H1 (cell line): Measurements from ENCODE around the gene FMC1. TPM values are rescaled to one million over a fixed set of nuclear protein-coding genes. Genes with fewer than 3 reads are reported as not detected.

Experiments used
- CTCF ChIA-PET: fragments of 300-600 bp; sonication (Branson Sonifier 250); formaldehyde crosslinking; loops from one replicate; lab custom pipeline; 2021; ENCODE audit not compliant: partially characterized antibody; lab: Charles Lee
- POLR2A ChIA-PET: fragments of 300-600 bp; sonication (Branson Sonifier 250); formaldehyde crosslinking; loops from one replicate; lab custom pipeline; 2021; ENCODE audit warnings: inconsistent platforms; ENCODE audit not compliant: partially characterized antibody; lab: Charles Lee
- DNase-seq, 2 experiments: peaks; one replicate each; pipeline versions ENCODE4 v3.0.0 to v3.0.0-alpha.2; 2010 to 2022; ENCODE audit warnings: low spot score in 2 of 2, low read depth in 1 of 2, mixed read lengths in 1 of 2
- FAIRE-seq: peaks from 2 replicates; lab custom pipeline; 2011; peaks lifted over from hg19 to GRCh38; lab: Jason Lieb, UNC
- H2AFZ ChIP-seq: 2 replicates; pipeline ENCODE4 v1.8.1; 2012; ENCODE audit warnings: low read length, inconsistent platforms
- H2AK5ac ChIP-seq: 2 replicates; pipeline ENCODE4 v1.6.1; 2013; ENCODE audit warnings: low read depth, low read length
- H2BK120ac ChIP-seq: replicated peaks from 2 replicates; pipeline ENCODE3; 2013; ENCODE audit warnings: low read depth, low read length, inconsistent platforms
- H2BK12ac ChIP-seq: 2 replicates; pipeline ENCODE4 v1.6.1; 2013; ENCODE audit warnings: low read depth, low read length
- H2BK15ac ChIP-seq: 2 replicates; pipeline ENCODE4 v1.6.1; 2013; ENCODE audit warnings: low read length
- H2BK20ac ChIP-seq: 2 replicates; pipeline ENCODE4 v1.6.1; 2013; ENCODE audit warnings: low read length
- H2BK5ac ChIP-seq: 2 replicates; pipeline ENCODE4 v1.6.1; 2013; ENCODE audit warnings: low read depth, low read length
- H3K14ac ChIP-seq: 2 replicates; pipeline ENCODE4 v1.6.1; 2013; ENCODE audit warnings: inconsistent platforms; ENCODE audit not compliant: insufficient read length
- H3K18ac ChIP-seq: 2 replicates; pipeline ENCODE4 v1.6.1; 2013; ENCODE audit warnings: low read length; ENCODE audit errors: extremely low read depth
- H3K23ac ChIP-seq: 2 replicates; pipeline ENCODE4 v1.6.1; 2013; ENCODE audit warnings: inconsistent platforms; ENCODE audit not compliant: insufficient read length
- H3K23me2 ChIP-seq: 2 replicates; pipeline ENCODE4 v1.6.1; 2013; ENCODE audit warnings: low read depth, low read length
- H3K27ac ChIP-seq: 2 replicates; pipeline ENCODE4 v1.6.1; 2011; ENCODE audit warnings: low read depth, low read length, inconsistent platforms
- H3K27me3 ChIP-seq, 4 experiments: replicated peaks in 1 of 4; 1 replicate in 1 of 4; 2 replicates in 3 of 4; pipeline versions ENCODE4 v1.6.1 to v1.8.1; 2011 to 2013; ENCODE audit warnings: low read length in 3 of 4, mild to moderate bottlenecking in 3 of 4, inconsistent platforms in 2 of 4, mixed read lengths in 2 of 4, moderate library complexity in 1 of 4; ENCODE audit not compliant: control insufficient read depth in 3 of 4, insufficient read depth in 3 of 4; ENCODE audit errors: extremely low read depth in 1 of 4
- H3K36me3 ChIP-seq, 4 experiments: 2 replicates each; pipeline versions ENCODE4 v1.6.1 to v1.8.1; 2011 to 2013; ENCODE audit warnings: mild to moderate bottlenecking in 4 of 4, low read length in 3 of 4, moderate library complexity in 2 of 4, control low read depth in 1 of 4, inconsistent platforms in 1 of 4; ENCODE audit not compliant: insufficient read depth in 4 of 4, control insufficient read depth in 2 of 4
- H3K4ac ChIP-seq: replicated peaks from 2 replicates; pipeline ENCODE3; 2013; ENCODE audit warnings: low read length, low read depth, mixed read lengths, inconsistent platforms; ENCODE audit not compliant: insufficient read length
- H3K4me1 ChIP-seq, 4 experiments: replicated peaks in 1 of 4; 1 replicate in 1 of 4; 2 replicates in 3 of 4; pipeline versions ENCODE4 v1.6.1 to v1.8.1; 2011 to 2013; ENCODE audit warnings: low read length in 3 of 4, inconsistent platforms in 2 of 4, mixed read lengths in 1 of 4; ENCODE audit not compliant: insufficient read depth in 4 of 4, control insufficient read depth in 3 of 4
- H3K4me2 ChIP-seq, 2 experiments: 2 replicates each; pipeline versions ENCODE4 v1.6.1 to v1.8.1; 2011 to 2013; ENCODE audit warnings: low read depth in 2 of 2, low read length in 2 of 2, control low read depth in 1 of 2, inconsistent platforms in 1 of 2, mild to moderate bottlenecking in 1 of 2; ENCODE audit not compliant: insufficient read depth in 1 of 2
- H3K4me3 ChIP-seq, 4 experiments: fragments of 200-600, 300-600 bp in 1 of 4; sonication (generic), shearing (Covaris generic), sonication (Bioruptor Twin) in 1 of 4; 2 replicates each; pipeline versions ENCODE4 v1.5.1 to v1.8.1; 2011 to 2016; ENCODE audit warnings: low read length in 4 of 4, low read depth in 3 of 4, control low read depth in 2 of 4, inconsistent platforms in 2 of 4, mild to moderate bottlenecking in 2 of 4, mixed read lengths in 1 of 4, moderate library complexity in 1 of 4; ENCODE audit not compliant: insufficient read depth in 2 of 4; ENCODE audit errors: extremely low read depth in 1 of 4
- H3K56ac ChIP-seq: replicated peaks from 2 replicates; pipeline ENCODE3; 2013; ENCODE audit warnings: low read depth, mild to moderate bottlenecking, mixed read lengths, low read length, inconsistent platforms; ENCODE audit not compliant: insufficient read length
- H3K79me1 ChIP-seq: 2 replicates; pipeline ENCODE4 v1.6.1; 2013; ENCODE audit warnings: low read depth, low read length, control low read depth
- H3K79me2 ChIP-seq, 2 experiments: 2 replicates each; pipeline versions ENCODE4 v1.6.1 to v1.8.1; 2012 to 2013; ENCODE audit warnings: low read length in 2 of 2, mild to moderate bottlenecking in 2 of 2, inconsistent platforms in 1 of 2; ENCODE audit not compliant: insufficient read depth in 2 of 2, control insufficient read depth in 1 of 2
- H3K9ac ChIP-seq, 4 experiments: replicated peaks in 1 of 4; 1 replicate in 1 of 4; 2 replicates in 3 of 4; pipeline versions ENCODE4 v1.6.1 to v1.8.1; 2011 to 2013; ENCODE audit warnings: low read depth in 3 of 4, low read length in 3 of 4, control low read depth in 2 of 4, mild to moderate bottlenecking in 2 of 4, moderate library complexity in 2 of 4, inconsistent platforms in 1 of 4; ENCODE audit errors: extremely low read depth in 1 of 4
- H3K9me3 ChIP-seq, 2 experiments: 2 replicates each; pipeline versions ENCODE4 v1.6.1 to v1.8.1; 2012 to 2013; ENCODE audit warnings: mild to moderate bottlenecking in 2 of 2, moderate library complexity in 2 of 2, control low read depth in 1 of 2, inconsistent platforms in 1 of 2, low read depth in 1 of 2, low read length in 1 of 2, mixed read lengths in 1 of 2; ENCODE audit not compliant: insufficient read depth in 2 of 2
- H4K20me1 ChIP-seq, 2 experiments: replicated peaks in 1 of 2; 2 replicates each; pipeline versions ENCODE3 to v1.8.1; 2011 to 2013; ENCODE audit warnings: inconsistent platforms in 2 of 2, low read length in 2 of 2, mild to moderate bottlenecking in 1 of 2; ENCODE audit not compliant: insufficient read depth in 2 of 2, control insufficient read depth in 1 of 2
- H4K5ac ChIP-seq: 2 replicates; pipeline ENCODE4 v1.6.1; 2013; ENCODE audit warnings: low read length, low read depth, mixed read lengths, inconsistent platforms; ENCODE audit not compliant: insufficient read length
- H4K8ac ChIP-seq: 2 replicates; pipeline ENCODE4 v1.8.0; 2013; ENCODE audit warnings: mild to moderate bottlenecking, moderate library complexity, low read length, inconsistent platforms; ENCODE audit not compliant: insufficient read depth; ENCODE audit errors: extremely low read depth
- H4K91ac ChIP-seq: replicated peaks from 2 replicates; pipeline ENCODE3; 2013; ENCODE audit warnings: low read length, mixed read lengths, inconsistent platforms; ENCODE audit not compliant: insufficient read length
- CEBPB ChIP-seq: IDR thresholded peaks from 2 replicates; pipeline ENCODE4 v1.6.1; 2012; ENCODE audit warnings: low read depth, low read length
- PHF8 ChIP-seq: fragments of 200-600 bp; sonication (generic); conservative IDR thresholded peaks from 2 replicates; pipeline ENCODE4 v1.7.1; 2012; ENCODE audit warnings: low read depth, mild to moderate bottlenecking, inconsistent platforms, low read length, moderate library complexity
- TAF1 ChIP-seq: IDR thresholded peaks from 2 replicates; pipeline ENCODE4 v1.6.1; 2011; ENCODE audit warnings: mild to moderate bottlenecking, low read depth, low read length
- YY1 ChIP-seq: IDR thresholded peaks from 2 replicates; pipeline ENCODE4 v1.6.1; 2011; ENCODE audit warnings: low read depth, mild to moderate bottlenecking, low read length
- WGBS, 2 experiments: shearing (Covaris generic) in 1 of 2; methylation state at CpG; one replicate each; pipeline versions ENCODE4 v1.1.6 to v1.1.7; 2013 to 2015; ENCODE audit warnings: low lambda C conversion rate in 2 of 2, mixed read lengths in 2 of 2, inconsistent platforms in 1 of 2, low coverage in 1 of 2, missing lambda C conversion rate in 1 of 2; ENCODE audit not compliant: insufficient replicate concordance in 2 of 2, insufficient coverage in 1 of 2, insufficient read length in 1 of 2; ENCODE audit errors: extremely low coverage in 1 of 2, missing lambda C conversion rate in 1 of 2; 5-methylcytosine and 5-hydroxymethylcytosine counted together
- polyA plus RNA-seq, 7 experiments: library from polyadenylated mRNA; depleted of rRNA in 3 of 7; stranded (reverse) in 5 of 7; unstranded in 2 of 7; fragments of >200 nt in 5 of 7; fragments of 200-250 nt in 2 of 7; gene quantifications; 1 replicate in 5 of 7; 2 replicates in 1 of 7; 4 replicates in 1 of 7; pipeline versions ENCODE4 v1.2.1 to v1.2.3, GENCODE V29; 2011 to 2013; ENCODE audit warnings: missing spikeins in 2 of 7, mixed read lengths in 2 of 7
- total RNA-seq: library from RNA; stranded (reverse); fragmentation: NEBNext Ultra II Directional; extraction: Animal tissue kit (Norgen Biotek cat#: 25700); gene quantifications from 2 replicates; pipeline ENCODE4 v1.2.1, GENCODE V29; 2021

The FMC1 gene
- total and polyA plus RNA-seq, 2 of the 8 experiments (the other 6 are each of a cell fraction or from before 2014, with no cell fraction given) = 15.8 to 28.4 TPM

DNA sequence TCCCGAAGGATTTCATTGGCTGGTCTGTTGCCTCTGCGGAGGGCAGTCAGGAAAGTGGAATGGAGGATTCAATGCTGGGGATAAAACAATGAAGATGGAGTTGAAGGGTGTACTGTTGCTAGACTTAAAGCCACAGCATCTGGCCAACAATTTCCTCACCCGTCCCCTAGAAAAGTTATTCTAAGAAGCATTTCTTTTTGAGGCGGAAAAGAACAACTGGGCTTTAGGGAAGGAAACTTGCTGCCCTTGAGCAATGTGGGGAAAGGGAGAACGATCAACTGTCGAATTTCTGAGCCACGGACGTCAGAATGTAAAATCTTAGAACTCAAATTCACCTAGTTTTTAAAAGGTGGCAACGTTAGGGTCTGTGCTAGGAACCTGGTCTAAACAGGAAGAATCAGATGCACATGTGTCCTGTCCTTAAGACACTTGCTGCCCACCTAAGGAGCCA lies 664 bp downstream of the FMC1 start:
- Histone ChIP-seq H4K20me1 (no peaks in the 10 kb centered on the region), H3K27me3 (peaks cover 0 to 1% (median 0%) of the 10 kb centered on the region in 4 experiments; a peak in 1 of 7 replicates), H3K14ac (no peak overlapping the region), H3K79me1 (0 out of 2 replicates have a peak, but pooled peaks cover 2% of the 10 kb centered on the region), H4K91ac (peak overlapping the region; percentile 45), H3K79me2 (peaks cover 0 to 21% of the 10 kb centered on the region in 2 experiments; a peak in 2 of 4 replicates), H2BK20ac (no peak overlapping the region), H2BK12ac (peak overlapping the region; percentile 13; the same call in 1 of the 2 replicates), H3K27ac (peak overlapping the region; percentile 99), H3K4ac (no peak overlapping the region), H3K4me1 (peaks cover 0 to 5% (median 4%) of the 10 kb centered on the region in 4 experiments; a peak in 5 of 7 replicates), H3K9me3 (peaks cover 0 to 5% of the 10 kb centered on the region in 2 experiments; a peak in 2 of 4 replicates), H3K4me3 (peak overlapping the region; percentile 79 to 98 (median 92)), H2BK15ac (no peak overlapping the region), H3K4me2 (peak overlapping the region; percentile 80 to 82), H3K36me3 (peaks cover 0 to 7% (median 4%) of the 10 kb centered on the region in 4 experiments; a peak in 2 of 8 replicates), H3K56ac (no peak overlapping the region), H3K9ac (peak overlapping the region; percentile 65 to 100 (median 93)), H2AFZ (peak overlapping the region; percentile 11; the same call in 1 of the 2 replicates), H3K18ac (no peak overlapping the region), H2BK120ac (no peak overlapping the region), H4K5ac (no peak overlapping the region), H3K23me2 (peaks cover 2% of the 10 kb centered on the region; the same call in 1 of the 2 replicates), H3K23ac (no peak overlapping the region), H4K8ac (no peak overlapping the region), H2AK5ac (no peak overlapping the region), H2BK5ac (peak overlapping the region; percentile 100; the same call in 1 of the 2 replicates)
- no peak for FAIRE-seq
- DNase-seq = no peak
- ChIA-PET CTCF (no interaction called here), POLR2A (interaction anchor here (1.4 to 2.9 kb wide), 2 partner anchors 13 to 17 kb away, joined by 5 to 14 read pairs; partner anchors contain the start of gene LUC7L2)
- TF ChIP-seq CEBPB (no peak), YY1 (peak; percentile 76), PHF8 (no peak), TAF1 (peak; percentile 5)
- WGBS, 2 experiments = 8% methylated on average over 9 of the region's 9 CpGs; no CpG with 5 or more reads in 1 of the 2 experiments
